ENCODE measurements around the gene THSD4. TPM values are rescaled to one million over a fixed set of nuclear protein-coding genes. Genes with fewer than 3 reads are reported as not detected.

Gene THSD4
- total RNA-seq, 4 donors from 2014 or later = 16.6 to 25.3 (median 24.1) TPM

DNA sequence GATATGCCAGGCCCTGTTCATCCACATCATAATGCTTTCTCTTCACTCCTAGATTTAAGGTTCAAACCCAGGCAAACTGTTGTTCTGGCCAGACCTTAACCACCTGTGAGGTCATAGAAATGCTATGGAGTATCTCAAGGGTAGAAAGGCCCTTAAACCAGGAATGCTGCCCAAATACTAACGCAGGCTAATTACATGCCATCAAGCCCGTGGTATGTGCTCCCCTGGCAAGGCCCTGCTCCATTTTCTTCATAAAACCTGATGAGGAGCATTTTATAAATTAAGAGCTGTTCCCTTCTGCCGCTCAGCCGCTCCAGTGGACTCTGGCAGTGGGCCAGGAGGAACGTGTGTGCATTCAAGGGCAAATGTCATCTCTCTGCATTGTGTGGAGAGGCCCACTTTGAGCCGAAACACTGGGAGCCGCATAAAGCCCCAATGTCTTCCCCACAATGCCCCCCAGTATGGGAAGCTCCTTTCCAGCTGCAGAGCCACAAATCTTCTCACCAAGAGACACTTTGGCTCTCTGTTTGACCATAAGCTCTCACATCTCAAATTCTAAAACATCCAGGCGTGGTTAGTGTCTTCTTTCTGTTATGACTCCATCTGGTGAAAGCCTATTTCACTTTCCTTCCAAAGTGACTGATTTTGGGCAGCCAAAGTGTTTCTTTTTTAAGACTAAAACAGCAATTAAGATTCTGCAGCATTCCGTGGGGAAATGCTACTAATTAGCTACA is 484.3 kb downstream of the THSD4 start:
- peak overlapping the region; percentile 29 for H3K27ac ChIP-seq
- WGBS = 59% methylated on average over 9 of the region's 9 CpGs
- H3K4me1 ChIP-seq = peaks cover 23% of the 10 kb centered on the region
- no peak for DNase-seq (ENCODE audit: low spot score in 2 of 2)
- no peaks in the 10 kb centered on the region for H3K9me3 ChIP-seq
- no peaks in the 10 kb centered on the region for H3K27me3 ChIP-seq
- no peak for TF ChIP-seq EP300 (IDR thresholded peaks at IDR 0.05)
- TF ChIP-seq POLR2AphosphoS5 (IDR thresholded peaks at IDR 0.05) = no peak
- no peak for TF ChIP-seq POLR2A (IDR thresholded peaks at IDR 0.05)
- TF ChIP-seq, protein P1, sequence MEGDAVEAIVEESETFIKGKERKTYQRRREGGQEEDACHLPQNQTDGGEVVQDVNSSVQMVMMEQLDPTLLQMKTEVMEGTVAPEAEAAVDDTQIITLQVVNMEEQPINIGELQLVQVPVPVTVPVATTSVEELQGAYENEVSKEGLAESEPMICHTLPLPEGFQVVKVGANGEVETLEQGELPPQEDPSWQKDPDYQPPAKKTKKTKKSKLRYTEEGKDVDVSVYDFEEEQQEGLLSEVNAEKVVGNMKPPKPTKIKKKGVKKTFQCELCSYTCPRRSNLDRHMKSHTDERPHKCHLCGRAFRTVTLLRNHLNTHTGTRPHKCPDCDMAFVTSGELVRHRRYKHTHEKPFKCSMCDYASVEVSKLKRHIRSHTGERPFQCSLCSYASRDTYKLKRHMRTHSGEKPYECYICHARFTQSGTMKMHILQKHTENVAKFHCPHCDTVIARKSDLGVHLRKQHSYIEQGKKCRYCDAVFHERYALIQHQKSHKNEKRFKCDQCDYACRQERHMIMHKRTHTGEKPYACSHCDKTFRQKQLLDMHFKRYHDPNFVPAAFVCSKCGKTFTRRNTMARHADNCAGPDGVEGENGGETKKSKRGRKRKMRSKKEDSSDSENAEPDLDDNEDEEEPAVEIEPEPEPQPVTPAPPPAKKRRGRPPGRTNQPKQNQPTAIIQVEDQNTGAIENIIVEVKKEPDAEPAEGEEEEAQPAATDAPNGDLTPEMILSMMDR (IDR thresholded peaks at IDR 0.05) = no peak
- H3K36me3 ChIP-seq = no peaks in the 10 kb centered on the region
- no peak overlapping the region for H3K4me3 ChIP-seq

DNA sequence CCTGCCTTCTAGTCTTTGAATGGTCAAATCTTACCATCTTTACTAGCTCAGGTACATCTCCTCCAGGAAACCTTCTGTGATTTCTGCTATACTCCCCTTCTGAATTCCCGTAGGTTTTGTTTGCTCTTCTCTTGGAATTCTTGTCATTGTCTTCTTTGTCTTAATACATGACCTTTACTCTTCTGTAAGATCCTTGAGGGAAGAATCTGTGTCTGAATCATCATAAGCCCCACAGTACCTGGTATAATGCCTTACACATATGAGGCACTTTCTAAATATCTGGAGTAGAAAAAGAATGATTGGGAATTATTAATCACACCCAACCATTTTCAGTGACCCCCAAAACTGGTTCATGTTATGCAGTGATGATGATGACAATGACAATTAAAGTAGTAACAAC is 485.0 kb downstream of the THSD4 start:
- Histone ChIP-seq H3K36me3 (no peaks in the 10 kb centered on the region), H3K27me3 (no peaks in the 10 kb centered on the region), H3K4me1 (peaks cover 23% of the 10 kb centered on the region), H3K27ac (peak overlapping the region; percentile 29), H3K9me3 (no peaks in the 10 kb centered on the region), H3K4me3 (no peak overlapping the region)
- WGBS = 61% methylated on average over 1 of the region's 1 CpG
- DNase-seq (ENCODE audit: low spot score in 2 of 2) = no peak
- TF ChIP-seq EP300 (IDR thresholded peaks at IDR 0.05) (no peak), POLR2AphosphoS5 (IDR thresholded peaks at IDR 0.05) (no peak), POLR2A (IDR thresholded peaks at IDR 0.05) (no peak)
- TF ChIP-seq, protein P1 (IDR thresholded peaks at IDR 0.05) = no peak

DNA sequence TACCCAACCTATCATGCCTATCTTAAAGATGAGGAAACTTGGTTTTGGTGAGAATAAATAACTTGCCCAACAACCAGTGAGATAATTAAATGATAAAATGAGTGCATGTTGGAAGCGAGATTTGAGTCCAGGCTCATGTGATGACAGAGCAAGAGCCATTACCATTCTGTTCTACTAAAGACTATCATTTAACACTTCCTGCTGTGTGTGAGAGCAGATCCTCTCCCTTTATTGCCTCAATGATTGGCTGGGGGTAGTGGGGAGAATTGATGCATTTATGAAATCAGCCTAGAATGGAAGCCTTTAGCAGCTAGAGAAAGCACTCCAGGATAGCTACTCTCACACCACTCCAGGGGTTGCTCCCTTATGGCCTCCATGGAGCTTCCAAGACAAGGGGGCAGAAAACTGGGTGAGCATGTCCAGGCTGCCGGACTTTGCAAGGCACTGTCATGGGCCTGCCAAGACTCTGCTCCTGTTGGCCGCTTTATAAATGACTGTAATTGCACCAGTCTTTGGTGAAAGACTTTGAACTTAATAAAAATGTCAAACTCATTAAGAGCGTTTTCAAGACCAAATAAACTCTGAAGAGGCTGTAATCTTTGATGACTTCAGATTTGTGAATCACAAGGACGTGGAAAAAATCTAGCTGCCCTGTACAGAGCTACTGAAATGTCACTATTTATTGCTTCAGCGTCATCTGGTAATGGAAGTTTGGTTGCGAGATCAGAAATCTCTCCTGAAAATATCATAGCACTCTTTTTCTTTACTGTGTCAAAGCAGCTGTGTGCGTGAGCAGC is 486.0 kb downstream of the THSD4 start:
- no peak for DNase-seq (ENCODE audit: low spot score in 2 of 2)
- Histone ChIP-seq H3K27me3 (no peaks in the 10 kb centered on the region), H3K4me1 (peaks cover 23% of the 10 kb centered on the region), H3K27ac (no peak overlapping the region), H3K9me3 (no peaks in the 10 kb centered on the region), H3K36me3 (no peaks in the 10 kb centered on the region), H3K4me3 (no peak overlapping the region)
- TF ChIP-seq POLR2A (IDR thresholded peaks at IDR 0.05) (no peak), POLR2AphosphoS5 (IDR thresholded peaks at IDR 0.05) (no peak), EP300 (IDR thresholded peaks at IDR 0.05) (no peak)
- TF ChIP-seq, protein P1 (IDR thresholded peaks at IDR 0.05) = no peak
- 78% methylated on average over 8 of the region's 8 CpGs for WGBS

DNA sequence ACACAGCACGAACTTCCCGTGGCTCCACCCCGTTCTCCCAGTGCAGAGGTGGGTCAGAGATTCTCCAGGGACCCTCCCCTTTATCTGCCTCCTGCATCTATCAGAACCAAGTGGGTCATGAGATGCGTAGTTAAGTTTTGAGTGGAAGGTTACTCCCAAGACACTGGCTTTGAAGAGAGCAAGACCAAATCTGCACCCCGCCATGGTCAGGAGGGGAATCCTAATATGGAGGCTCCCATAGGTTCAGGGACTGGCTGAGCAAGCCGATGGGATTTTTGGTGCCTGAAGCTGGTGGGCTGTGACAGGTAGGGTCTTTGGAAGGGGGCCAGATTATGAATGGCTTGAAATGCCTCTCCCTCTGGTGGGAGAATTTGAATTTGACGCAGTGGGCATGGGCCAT is 488.1 kb downstream of the THSD4 start:
- Histone ChIP-seq H3K27ac (no peak overlapping the region), H3K4me3 (no peak overlapping the region), H3K9me3 (no peaks in the 10 kb centered on the region), H3K36me3 (no peaks in the 10 kb centered on the region), H3K27me3 (no peaks in the 10 kb centered on the region), H3K4me1 (peaks cover 6% of the 10 kb centered on the region)
- TF ChIP-seq, protein P1 (IDR thresholded peaks at IDR 0.05) = no peak
- TF ChIP-seq POLR2A (IDR thresholded peaks at IDR 0.05) = no peak
- no peak for DNase-seq (ENCODE audit: low spot score in 2 of 2)
- 79% methylated on average over 7 of the region's 7 CpGs for WGBS

DNA sequence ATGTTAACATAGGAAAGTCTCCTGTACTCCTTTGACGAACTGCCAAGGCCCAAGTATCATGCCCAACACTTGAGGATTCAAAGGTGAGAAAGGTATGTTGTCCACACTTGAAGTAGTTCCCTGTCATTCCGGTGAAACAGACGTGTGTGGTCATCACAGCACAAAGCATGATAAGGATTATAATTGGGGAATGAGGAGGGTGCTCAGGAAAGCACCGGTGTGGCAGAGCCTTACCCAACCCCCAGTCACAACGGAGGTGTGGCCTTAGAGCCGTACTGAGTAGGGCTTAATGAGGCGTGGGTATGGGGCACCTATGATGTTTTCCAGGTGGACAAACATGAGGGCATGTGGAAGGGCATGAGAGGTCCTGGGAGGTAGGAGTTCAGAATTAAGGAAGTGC is 492.1 kb downstream of the THSD4 start:
- Histone ChIP-seq H3K27me3 (no peaks in the 10 kb centered on the region), H3K9me3 (no peaks in the 10 kb centered on the region), H3K36me3 (no peaks in the 10 kb centered on the region), H3K4me3 (no peak overlapping the region), H3K4me1 (peaks cover 22% of the 10 kb centered on the region), H3K27ac (no peak overlapping the region)
- TF ChIP-seq, protein P1 (IDR thresholded peaks at IDR 0.05) = no peak
- TF ChIP-seq POLR2A (IDR thresholded peaks at IDR 0.05) = no peak
- no peak for TF ChIP-seq POLR2AphosphoS5 (IDR thresholded peaks at IDR 0.05)
- no peak for TF ChIP-seq EP300 (IDR thresholded peaks at IDR 0.05)
- DNase-seq (ENCODE audit: low spot score in 2 of 2) = no peak
- 94% methylated on average over 7 of the region's 7 CpGs for WGBS

All from suprapubic skin (tissue), 4 donors.